Glomerular visceral epithelial cell (primary cell): ENCODE data around the gene PNMA8B.
"Not testable (repeated sequence)": the region's sequence is repeated elsewhere in the genome, so short reads cannot be mapped to it uniquely, and the experiment has no call there.

Experiments used
- DNase-seq: peaks from one replicate; pipeline ENCODE4 v3.0.0-alpha.2; 2016; ENCODE audit errors: extremely low spot score

PNMA8B gene, protein sequence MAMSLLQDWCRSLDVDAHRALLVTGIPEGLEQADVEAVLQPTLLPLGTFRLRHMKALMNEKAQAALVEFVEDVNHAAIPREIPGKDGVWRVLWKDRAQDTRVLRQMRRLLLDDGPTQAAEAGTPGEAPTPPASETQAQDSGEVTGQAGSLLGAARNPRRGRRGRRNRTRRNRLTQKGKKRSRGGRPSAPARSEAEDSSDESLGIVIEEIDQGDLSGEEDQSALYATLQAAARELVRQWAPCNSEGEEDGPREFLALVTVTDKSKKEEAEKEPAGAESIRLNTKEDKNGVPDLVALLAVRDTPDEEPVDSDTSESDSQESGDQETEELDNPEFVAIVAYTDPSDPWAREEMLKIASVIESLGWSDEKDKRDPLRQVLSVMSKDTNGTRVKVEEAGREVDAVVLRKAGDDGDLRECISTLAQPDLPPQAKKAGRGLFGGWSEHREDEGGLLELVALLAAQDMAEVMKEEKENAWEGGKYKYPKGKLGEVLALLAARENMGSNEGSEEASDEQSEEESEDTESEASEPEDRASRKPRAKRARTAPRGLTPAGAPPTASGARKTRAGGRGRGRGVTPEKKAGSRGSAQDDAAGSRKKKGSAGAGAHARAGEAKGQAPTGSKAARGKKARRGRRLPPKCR

GRCh38 chr19:46495786-46496099 lies at the start of gene PNMA8B:
Gene PNMA8B, minus strand, starts transcription at chr19:46495867. Its CDS starts 402 bp downstream, at chr19:46495465.
- DNase-seq, result no peak

DNA sequence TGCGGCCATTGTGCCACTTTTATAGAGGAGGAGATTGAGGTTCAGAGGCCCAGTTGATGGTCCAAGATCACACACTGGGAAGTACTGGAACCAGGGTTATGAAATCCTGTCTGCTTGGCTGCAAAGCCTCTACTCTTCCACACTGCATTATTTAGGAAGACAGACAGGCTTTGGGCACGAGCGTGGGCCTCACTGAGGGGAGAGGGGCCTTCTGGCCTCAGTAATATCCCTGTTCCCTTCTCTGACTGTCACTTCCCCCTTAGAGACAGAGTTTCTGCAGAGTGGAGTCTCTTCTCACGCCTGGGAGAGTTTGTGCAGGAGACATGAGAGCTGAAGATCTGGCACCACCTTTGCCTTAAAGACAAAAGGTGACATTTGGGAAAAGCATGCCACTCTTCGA lies 49.0 kb upstream of the PNMA8B start:
- no peak for DNase-seq

DNA sequence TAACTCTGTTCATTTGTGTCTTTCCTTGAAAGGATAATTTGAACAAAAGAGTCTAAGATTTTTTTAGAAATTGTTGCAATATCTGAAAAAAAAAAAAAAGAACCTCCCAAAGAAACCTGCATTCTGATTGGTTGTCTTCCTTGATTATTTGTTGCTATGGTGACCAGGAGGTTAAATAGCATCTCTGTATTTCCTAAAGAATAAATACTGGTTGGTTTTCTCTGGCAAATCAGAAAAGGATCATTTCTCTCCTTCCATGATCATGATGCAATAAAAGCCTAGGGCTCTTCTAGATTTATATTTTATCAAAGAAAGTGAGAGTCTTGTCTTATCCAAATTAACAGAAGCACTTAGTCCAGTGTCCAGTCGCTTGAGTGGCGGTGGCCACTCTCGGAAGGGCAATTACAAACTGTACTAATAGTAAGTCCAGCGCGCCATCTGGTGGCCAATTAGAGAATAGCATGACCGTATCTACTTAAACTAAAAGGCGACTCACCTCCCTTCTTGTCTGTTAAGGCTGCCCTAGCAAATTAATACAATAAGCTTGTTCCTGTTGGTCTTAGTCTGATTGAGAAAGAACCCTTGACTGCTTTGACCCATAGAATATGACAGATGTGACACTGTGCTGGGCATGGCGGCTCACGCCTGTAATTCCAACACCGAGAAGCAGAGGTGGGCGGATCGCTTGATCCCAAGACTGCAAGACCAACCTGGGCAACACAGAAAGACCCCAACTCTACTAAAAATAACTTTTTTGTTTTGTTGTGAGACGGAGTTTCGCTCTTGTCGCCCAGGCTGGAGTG lies 47.0 kb upstream of the PNMA8B start:
- DNase-seq, result peak; percentile 87

GRCh38 chr19:46537136-46538097 lies 41.8 kb upstream of the PNMA8B start:
- DNase-seq, result peak; percentile 44

DNA sequence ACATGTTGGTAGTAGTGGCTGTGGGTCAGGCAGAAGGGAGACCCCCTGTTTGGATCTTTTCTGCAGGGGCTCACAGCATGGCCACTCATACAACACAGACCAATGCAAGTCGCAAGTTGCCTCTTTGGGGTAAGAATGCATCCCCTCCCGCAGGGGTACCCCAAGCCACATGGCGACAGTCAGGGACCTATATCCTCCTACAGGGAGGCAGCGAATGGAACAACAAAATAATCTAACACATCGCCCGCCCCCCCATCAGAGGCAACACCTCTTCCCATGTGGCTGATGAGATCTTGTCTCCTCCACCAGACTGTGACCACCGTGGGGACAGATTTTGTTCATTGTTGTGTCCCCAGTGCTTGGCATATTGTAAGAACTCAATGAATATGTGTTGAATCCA lies 40.7 kb upstream of the PNMA8B start:
- no peak for DNase-seq

GRCh38 chr19:46533621-46534081 lies 38.0 kb upstream of the PNMA8B start:
- DNase-seq, result no peak

- DNase-seq, result no peak
Observed at GRCh38 chr19:46533078-46533620, 37.5 kb upstream of the PNMA8B start.

DNA sequence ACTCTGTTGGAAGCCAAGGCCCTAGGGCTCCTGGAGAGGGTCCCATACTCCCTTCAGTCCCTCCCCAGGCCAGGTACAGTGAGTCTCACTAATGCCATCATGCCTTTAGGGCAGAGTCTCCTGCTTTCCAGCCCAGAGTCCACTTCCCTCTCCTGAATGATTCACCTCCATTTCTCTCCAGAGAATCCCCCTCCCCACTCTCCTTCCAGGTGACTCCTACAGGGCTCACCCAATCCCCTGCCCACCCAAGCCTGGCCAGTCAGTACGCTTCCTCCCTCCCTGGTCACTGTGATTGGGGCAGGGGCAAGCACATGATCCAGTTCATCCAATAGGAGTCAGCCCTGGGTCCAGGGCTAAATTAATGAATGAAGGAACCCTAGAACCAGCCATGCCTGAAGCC lies 35.0 kb upstream of the PNMA8B start:
- DNase-seq, result peak; percentile 15

DNA sequence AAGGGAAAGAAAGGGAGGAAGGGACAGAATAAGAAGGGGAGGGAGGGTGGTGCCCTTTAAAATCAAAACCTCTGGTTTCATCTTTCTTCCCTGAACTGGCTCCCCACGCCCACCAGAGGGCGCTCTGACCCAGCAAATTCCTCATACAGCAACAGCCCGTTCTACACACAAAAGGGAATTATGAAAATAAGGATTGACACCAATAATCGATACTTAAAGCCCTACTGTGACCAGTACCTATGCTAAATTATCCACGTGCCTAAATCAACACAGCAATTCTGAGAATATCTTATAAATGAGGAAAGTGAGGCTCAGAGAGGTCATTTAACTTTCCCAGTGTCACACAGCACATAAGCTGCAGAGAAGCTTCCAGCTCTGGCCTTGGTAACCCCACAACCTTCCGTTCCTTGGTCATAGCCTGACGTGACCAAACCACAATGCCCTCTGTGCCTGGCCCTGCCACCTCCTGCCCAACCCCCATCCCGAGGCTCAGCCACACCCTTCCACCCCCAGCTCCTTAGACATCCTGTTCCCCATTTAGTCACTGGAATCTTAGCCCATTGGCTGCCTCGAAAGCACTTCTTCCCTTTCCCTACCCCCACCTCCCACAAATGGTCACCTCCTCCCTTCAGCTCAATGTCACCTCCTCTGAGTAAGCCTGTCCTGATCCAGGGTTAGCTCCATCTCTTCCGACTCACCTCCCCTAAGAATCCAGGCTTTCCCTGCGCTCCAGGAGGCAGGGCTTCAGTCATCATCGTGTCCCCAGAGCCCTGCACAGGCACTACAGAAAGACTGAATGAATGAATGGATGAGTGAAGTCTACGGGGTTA lies 34.2 kb upstream of the PNMA8B start:
- peak; percentile 70 for DNase-seq

DNA sequence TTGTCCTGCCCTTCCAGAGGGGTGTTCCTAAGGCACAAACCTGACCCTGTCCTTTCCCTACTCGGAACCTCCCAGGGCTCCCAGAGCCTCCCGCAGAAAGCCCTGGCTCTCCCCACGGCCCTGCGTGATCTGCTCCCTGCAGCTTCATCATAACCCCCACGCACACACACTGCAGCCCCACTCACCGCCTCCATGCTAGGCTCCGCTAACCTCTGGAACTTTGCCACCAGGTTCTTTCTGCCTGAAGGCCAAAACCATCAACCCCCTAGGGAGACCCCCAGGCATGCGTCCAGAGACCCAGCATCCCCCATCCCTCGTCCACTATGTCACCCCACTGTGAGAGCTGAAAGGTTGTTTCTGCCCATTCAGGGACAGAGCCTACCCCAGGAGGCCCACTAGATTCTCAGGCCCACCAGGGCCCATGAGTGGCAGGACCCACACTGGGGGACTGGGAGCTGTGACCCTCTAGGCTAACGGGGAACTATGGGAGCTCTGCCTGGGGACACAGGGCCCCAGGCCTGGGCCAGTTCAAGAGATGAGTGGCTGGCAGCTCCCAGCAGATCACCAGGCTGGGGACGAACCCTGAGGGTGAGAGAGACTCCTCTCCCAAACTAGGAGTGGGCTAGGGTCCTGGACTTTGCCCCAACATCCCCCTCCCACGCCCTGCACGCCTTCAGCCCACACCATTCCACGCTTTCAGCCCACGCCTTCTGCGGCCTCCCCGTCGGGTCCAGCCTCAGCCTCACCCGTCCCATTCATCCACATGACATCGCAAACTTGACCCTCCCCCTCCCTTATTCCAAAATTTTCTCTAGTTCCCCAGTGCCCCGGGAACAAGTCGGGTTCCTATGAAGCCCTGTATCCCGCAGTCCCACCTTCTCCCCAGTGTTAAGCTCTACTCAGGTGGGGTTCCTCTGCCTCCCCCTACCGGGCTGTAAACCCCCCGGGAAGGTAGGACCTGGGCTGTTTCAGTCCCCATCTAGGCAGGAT lies 33.2 kb upstream of the PNMA8B start:
- DNase-seq, result no peak

DNA sequence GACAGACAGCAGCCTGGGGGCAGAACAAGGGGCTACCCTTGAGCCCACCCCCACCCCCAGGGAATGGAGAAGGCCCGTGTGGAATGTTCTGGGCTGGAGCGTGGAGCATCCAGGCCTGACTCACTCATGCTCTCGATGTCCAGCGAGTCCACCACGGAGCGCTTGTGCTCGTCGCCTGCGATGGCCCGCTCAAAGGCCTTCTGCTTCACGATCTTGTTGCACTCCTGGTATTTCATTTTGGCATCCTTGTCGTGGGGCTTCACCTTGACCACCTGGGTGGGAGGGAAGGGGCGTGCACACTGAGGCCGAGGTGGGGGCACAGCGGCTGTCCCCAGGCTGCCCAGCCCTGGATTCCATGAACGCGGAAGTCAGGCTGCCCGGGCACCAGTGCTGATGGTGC lies 31.1 kb upstream of the PNMA8B start:
- DNase-seq, result not testable (repeated sequence)

GRCh38 chr19:46524308-46524707 lies 28.6 kb upstream of the PNMA8B start:
- no peak for DNase-seq

- not testable (repeated sequence) for DNase-seq
Observed at GRCh38 chr19:46522988-46523387, 27.3 kb upstream of the PNMA8B start.

- no peak for DNase-seq
Observed at GRCh38 chr19:46521241-46521868, 25.7 kb upstream of the PNMA8B start.

GRCh38 chr19:46520616-46521015 lies 24.9 kb upstream of the PNMA8B start:
- no peak for DNase-seq

DNA sequence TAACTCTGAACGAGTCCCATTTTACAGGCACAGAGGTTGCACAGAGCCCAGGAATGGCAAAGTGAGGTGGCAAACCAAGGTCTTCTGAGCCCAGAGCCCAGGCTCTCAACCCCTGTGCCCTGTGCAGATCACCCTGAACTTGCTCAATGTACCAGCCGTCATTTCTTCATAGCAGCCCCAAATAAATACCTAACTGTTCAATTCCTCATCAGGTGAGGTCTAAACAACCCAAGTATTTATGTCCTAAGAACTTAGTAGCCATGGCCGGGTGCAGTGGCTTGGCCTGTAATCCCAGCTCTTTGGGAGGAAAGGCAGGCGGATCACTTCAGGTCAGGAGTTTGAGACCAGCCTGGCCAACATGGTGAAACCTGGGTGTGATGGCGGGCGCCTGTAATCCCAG lies 21.8 kb upstream of the PNMA8B start:
- DNase-seq, result no peak

- DNase-seq, result peak; percentile 32
Observed at GRCh38 chr19:46515879-46516350, 20.2 kb upstream of the PNMA8B start.

DNA sequence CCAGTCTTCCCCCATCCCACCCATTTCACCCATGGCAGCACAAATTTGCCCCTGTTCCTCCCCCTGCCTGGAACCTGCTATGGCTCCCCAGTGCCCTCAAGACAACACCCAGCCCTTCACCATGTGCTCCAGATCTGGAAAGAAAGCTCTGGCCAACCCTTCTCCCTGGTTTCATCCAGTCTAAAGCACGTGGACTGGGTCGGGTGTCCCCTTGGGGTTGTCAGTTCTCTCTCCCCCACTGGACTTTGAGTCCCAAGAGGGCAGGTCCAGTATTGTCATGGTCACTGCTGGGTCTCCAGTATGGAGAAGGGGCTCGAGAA lies 19.6 kb upstream of the PNMA8B start:
- DNase-seq, result no peak
